ENCODE data around the gene NANOS2.

DNA sequence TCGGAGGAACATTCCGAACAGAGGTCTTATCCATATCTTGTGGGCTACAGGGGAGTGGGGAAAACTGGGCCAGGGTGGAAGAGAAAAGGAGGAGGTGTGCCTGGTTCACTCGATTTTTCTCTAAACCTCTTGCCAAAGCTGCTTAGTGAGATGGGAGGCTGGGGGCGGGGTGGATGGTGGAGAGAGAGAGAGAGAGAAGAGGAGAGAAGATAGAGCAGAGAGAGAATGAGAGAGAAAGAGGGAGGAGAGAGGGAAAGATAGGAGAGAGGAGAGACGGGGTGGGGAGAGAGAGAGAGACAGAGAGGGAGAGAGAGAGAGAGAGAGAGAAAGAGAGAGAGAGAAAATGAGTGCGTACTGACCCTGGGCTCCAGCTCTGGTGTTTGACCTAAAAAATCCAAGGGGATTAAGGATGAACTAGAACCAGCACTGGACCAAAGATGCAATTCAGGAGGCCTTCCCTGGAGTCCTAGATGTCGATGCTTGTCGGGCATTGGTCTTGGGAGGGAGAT is 45.0 kb upstream of the NANOS2 start:
- TF ChIP-seq, protein P1, sequence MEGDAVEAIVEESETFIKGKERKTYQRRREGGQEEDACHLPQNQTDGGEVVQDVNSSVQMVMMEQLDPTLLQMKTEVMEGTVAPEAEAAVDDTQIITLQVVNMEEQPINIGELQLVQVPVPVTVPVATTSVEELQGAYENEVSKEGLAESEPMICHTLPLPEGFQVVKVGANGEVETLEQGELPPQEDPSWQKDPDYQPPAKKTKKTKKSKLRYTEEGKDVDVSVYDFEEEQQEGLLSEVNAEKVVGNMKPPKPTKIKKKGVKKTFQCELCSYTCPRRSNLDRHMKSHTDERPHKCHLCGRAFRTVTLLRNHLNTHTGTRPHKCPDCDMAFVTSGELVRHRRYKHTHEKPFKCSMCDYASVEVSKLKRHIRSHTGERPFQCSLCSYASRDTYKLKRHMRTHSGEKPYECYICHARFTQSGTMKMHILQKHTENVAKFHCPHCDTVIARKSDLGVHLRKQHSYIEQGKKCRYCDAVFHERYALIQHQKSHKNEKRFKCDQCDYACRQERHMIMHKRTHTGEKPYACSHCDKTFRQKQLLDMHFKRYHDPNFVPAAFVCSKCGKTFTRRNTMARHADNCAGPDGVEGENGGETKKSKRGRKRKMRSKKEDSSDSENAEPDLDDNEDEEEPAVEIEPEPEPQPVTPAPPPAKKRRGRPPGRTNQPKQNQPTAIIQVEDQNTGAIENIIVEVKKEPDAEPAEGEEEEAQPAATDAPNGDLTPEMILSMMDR (IDR thresholded peaks at IDR 0.05), result no peak
- TF ChIP-seq EP300 (IDR thresholded peaks at IDR 0.05), result no peak
- no peak for TF ChIP-seq POLR2AphosphoS5 (IDR thresholded peaks at IDR 0.05)

Measured in stomach (tissue), 4 donors.